Uterine smooth muscle cell (primary cell): ENCODE measurements around the gene CHRFAM7A. TPM values are rescaled to one million over a fixed set of nuclear protein-coding genes. Genes with fewer than 3 reads are reported as not detected.

ENCODE experiments used
- total RNA-seq: library from RNA; depleted of rRNA; stranded (reverse); fragments of >200 nt; gene quantifications from 2 replicates; pipeline ENCODE4 v1.2.3, GENCODE V29; 2014

Gene CHRFAM7A
- 1.00 and 1.4 TPM in 2 replicates for total RNA-seq

GRCh38 chr15:30392766-30393663 is at the start of gene CHRFAM7A:
Gene CHRFAM7A (minus strand): TSS chr15:30393540. CDS start chr15:30383351, 10,189 bp downstream.

DNA sequence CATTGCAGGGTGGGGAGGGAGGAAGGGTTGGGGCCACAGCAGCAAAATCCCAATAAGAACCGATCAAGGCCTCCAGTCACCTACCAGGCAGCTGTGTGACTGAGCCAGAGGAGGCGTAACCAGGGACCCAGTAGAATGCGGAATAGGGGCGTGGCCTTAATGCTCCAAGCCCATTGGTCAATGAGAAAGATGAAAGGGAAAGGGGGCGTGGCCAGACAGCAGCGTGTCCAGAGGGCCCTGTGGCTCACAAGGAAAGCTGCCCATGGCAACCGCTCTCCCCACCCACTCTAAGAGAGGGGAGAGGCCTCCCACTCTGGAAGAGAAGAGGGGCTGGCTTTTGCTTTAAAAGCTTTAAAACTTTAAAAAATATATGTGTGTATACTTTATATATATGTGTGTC is 20.8 kb upstream of the CHRFAM7A start, which contains the start of gene GOLGA8R:
TSS of gene GOLGA8R (minus strand) at position 101 of the 400 bp plus-strand sequence. CDS start at position 3, 98 bp downstream.

Other genes with a start within 250 kb of the CHRFAM7A start
- 1.9 and 4.6 TPM in 2 replicates for gene GOLGA8R, start 20.7 kb upstream of the CHRFAM7A start, total RNA-seq
- 1.9 and 2.2 TPM in 2 replicates for gene GOLGA8Q, start 158.5 kb upstream of the CHRFAM7A start, total RNA-seq
- 0.12 and 0.33 TPM in 2 replicates for gene GOLGA8H, start 210.5 kb upstream of the CHRFAM7A start, total RNA-seq